HG02970 (cell line): Measurements from ENCODE around the gene ZNF571.

Source experiments
- ATAC-seq: cut with Tn5 transposase; IDR thresholded peaks from one replicate; pipeline ENCODE4 v1.9.1; 2021; ENCODE audit warnings: mild to moderate bottlenecking, moderate library complexity, moderate number of reproducible peaks; ENCODE audit not compliant: unreplicated experiment, low FRiP score

ZNF571 gene

GRCh38 chr19:37594304-37594981 is at the start of gene ZNF571, which contains the start of gene ZNF540:
Gene ZNF571 (minus strand): TSS chr19:37594792. CDS start chr19:37586676, 8,116 bp downstream.
Gene ZNF540 (plus strand): TSS chr19:37594876. CDS start chr19:37598448, 3,572 bp downstream.
- peak; percentile 95 for ATAC-seq

GRCh38 chr19:37635076-37636056 is 40.8 kb upstream of the ZNF571 start:
- no peak for ATAC-seq

GRCh38 chr19:37594982-37595382 is 390 bp upstream of the ZNF571 start:
- ATAC-seq, result peak; percentile 26

GRCh38 chr19:37593996-37594303 is 642 bp downstream of the ZNF571 start:
- no peak for ATAC-seq

GRCh38 chr19:37583340-37583739 is 11.3 kb downstream of the ZNF571 start:
- ATAC-seq, result no peak

GRCh38 chr19:37572203-37572602 is 22.4 kb downstream of the ZNF571 start:
- ATAC-seq, result no peak

- ATAC-seq, result no peak
Observed at GRCh38 chr19:37565370-37565669, 29.3 kb downstream of the ZNF571 start.

- no peak for ATAC-seq
Observed at GRCh38 chr19:37564624-37565369, 29.8 kb downstream of the ZNF571 start.

- ATAC-seq, result no peak
Observed at GRCh38 chr19:37563518-37563917, 31.1 kb downstream of the ZNF571 start.

- no peak for ATAC-seq
Observed at GRCh38 chr19:37551129-37551993, 43.2 kb downstream of the ZNF571 start.

GRCh38 chr19:37537391-37537947 is 57.1 kb downstream of the ZNF571 start:
- ATAC-seq, result no peak

GRCh38 chr19:37519890-37520289 is 74.7 kb downstream of the ZNF571 start:
- ATAC-seq, result no peak
